ENCODE data around the gene FBN1. TPM values are rescaled to one million over a fixed set of nuclear protein-coding genes. Genes with fewer than 3 reads are reported as not detected.

Gene FBN1
- total RNA-seq = 10 to 100 TPM; 10.7 to 16.8 TPM
- long read RNA-seq, partial matches to known transcripts = 2 of 2 reads
- long read RNA-seq, other reads (novel, unspliced or antisense) = 0 of 2 reads

GRCh38 chr15:48645558-48646330 lies at the start of gene FBN1:
TSS of gene FBN1 (minus strand) at chr15:48645709. CDS start at chr15:48644769, 940 bp downstream.
- DNase-seq = peak; percentile 37 to 40
- intact Hi-C loops (cut with DNase I, micrococcal nuclease) = no loop called here
- ATAC-seq = peak; percentile 28

GRCh38 chr15:48693484-48693883 lies 48.0 kb upstream of the FBN1 start:
- no peak for DNase-seq
- no peak for ATAC-seq
- intact Hi-C loops (cut with DNase I, micrococcal nuclease) = no loop called here

- ATAC-seq (no peak), DNase-seq (no peak)
- intact Hi-C loops (cut with DNase I, micrococcal nuclease) = no loop called here
Measured at GRCh38 chr15:48688493-48688892, 43.0 kb upstream of the FBN1 start.

- DNase-seq (no peak), ATAC-seq (no peak)
- intact Hi-C loops (cut with DNase I, micrococcal nuclease) = no loop called here
Measured at GRCh38 chr15:48683991-48684765, 38.7 kb upstream of the FBN1 start.

- peak; percentile 24 to 31 for DNase-seq
- intact Hi-C loops (cut with DNase I, micrococcal nuclease) = no loop called here
- peak; percentile 81 for ATAC-seq
Measured at GRCh38 chr15:48682942-48683651, 37.6 kb upstream of the FBN1 start.

- DNase-seq (no peak), ATAC-seq (peak; percentile 83)
- intact Hi-C loops (cut with DNase I, micrococcal nuclease) = no loop called here
Measured at GRCh38 chr15:48681353-48681752, 35.8 kb upstream of the FBN1 start.

- ATAC-seq = peak; percentile 18
- intact Hi-C loops (cut with DNase I, micrococcal nuclease) = no loop called here
- no peak for DNase-seq
Measured at GRCh38 chr15:48680841-48681240, 35.3 kb upstream of the FBN1 start.

- intact Hi-C loops (cut with DNase I, micrococcal nuclease) = no loop called here
- ATAC-seq (peak; percentile 53), DNase-seq (no peak)
Measured at GRCh38 chr15:48679952-48680351, 34.4 kb upstream of the FBN1 start.

- intact Hi-C loops (cut with DNase I, micrococcal nuclease) = no loop called here
- ATAC-seq (no peak), DNase-seq (no peak)
Measured at GRCh38 chr15:48678851-48679250, 33.3 kb upstream of the FBN1 start.

- intact Hi-C loops (cut with DNase I, micrococcal nuclease) = no loop called here
- DNase-seq (no peak), ATAC-seq (no peak)
Measured at GRCh38 chr15:48677821-48678220, 32.3 kb upstream of the FBN1 start.

GRCh38 chr15:48675436-48675835 lies 29.9 kb upstream of the FBN1 start:
- intact Hi-C loops (cut with DNase I, micrococcal nuclease) = no loop called here
- ATAC-seq (no peak), DNase-seq (no peak)

- no peak for DNase-seq
- ATAC-seq = no peak
- intact Hi-C loops (cut with DNase I, micrococcal nuclease) = no loop called here
Measured at GRCh38 chr15:48674876-48675275, 29.4 kb upstream of the FBN1 start.

- intact Hi-C loops (cut with DNase I, micrococcal nuclease) = no loop called here
- DNase-seq = no peak
- ATAC-seq = no peak
Measured at GRCh38 chr15:48672206-48672605, 26.7 kb upstream of the FBN1 start.

- intact Hi-C loops (cut with DNase I, micrococcal nuclease) = no loop called here
- DNase-seq (peak in 1 of 2 donors; percentile 30), ATAC-seq (no peak)
Measured at GRCh38 chr15:48671103-48672022, 25.9 kb upstream of the FBN1 start.

GRCh38 chr15:48667701-48668100 lies 22.2 kb upstream of the FBN1 start:
- intact Hi-C loops (cut with DNase I, micrococcal nuclease) = no loop called here
- ATAC-seq = no peak

GRCh38 chr15:48664436-48664835 lies 18.9 kb upstream of the FBN1 start:
- DNase-seq (no peak), ATAC-seq (no peak)
- intact Hi-C loops (cut with DNase I, micrococcal nuclease) = no loop called here

More at GRCh38 chr15:48667701-48668100, 22.2 kb upstream of the FBN1 start:
- no peak for DNase-seq

GRCh38 chr15:48657950-48658591 lies 12.6 kb upstream of the FBN1 start:
- ATAC-seq (no peak), DNase-seq (no peak)
- intact Hi-C loops (cut with DNase I, micrococcal nuclease) = no loop called here

- DNase-seq = no peak
- intact Hi-C loops (cut with DNase I, micrococcal nuclease) = no loop called here
- ATAC-seq = no peak
Measured at GRCh38 chr15:48654801-48655200, 9.3 kb upstream of the FBN1 start.

All from left colon (tissue), 2 donors.